Subcutaneous abdominal adipose tissue (tissue), 5 donors: Measurements from ENCODE around the gene PRMT5.
"Not testable (repeated sequence)": the region's sequence is repeated elsewhere in the genome, so short reads cannot be mapped to it uniquely, and the experiment has no call there.

Experiments
- H3K27ac ChIP-seq: one replicate; pipeline ENCODE4 v1.7.0; 2013; ENCODE audit warnings: low read depth, mild to moderate bottlenecking, inconsistent platforms, low read length, moderate library complexity
- H3K27me3 ChIP-seq, 5 donors: one replicate each; pipeline ENCODE4 v1.7.0; 2013; ENCODE audit warnings: low read length in 5 of 5, inconsistent platforms in 1 of 5; ENCODE audit not compliant: control insufficient read depth in 5 of 5, insufficient read depth in 4 of 5
- H3K36me3 ChIP-seq, 5 donors: one replicate each; pipeline ENCODE4 v1.7.0; 2013; ENCODE audit warnings: low read length in 5 of 5; ENCODE audit not compliant: control insufficient read depth in 5 of 5, insufficient read depth in 5 of 5
- H3K4me1 ChIP-seq, 5 donors: one replicate each; pipeline ENCODE4 v1.7.0; 2013; ENCODE audit warnings: low read length in 5 of 5, mild to moderate bottlenecking in 3 of 5, moderate library complexity in 1 of 5; ENCODE audit not compliant: control insufficient read depth in 5 of 5, insufficient read depth in 5 of 5
- H3K4me3 ChIP-seq, 5 donors: one replicate each; pipeline ENCODE4 v1.7.0; 2013; ENCODE audit warnings: low read length in 5 of 5, low read depth in 1 of 5
- H3K9ac ChIP-seq, 5 donors: one replicate each; pipeline ENCODE4 v1.7.0; 2013; ENCODE audit warnings: low read length in 5 of 5, mild to moderate bottlenecking in 4 of 5, moderate library complexity in 3 of 5
- H3K9me3 ChIP-seq, 5 donors: one replicate each; pipeline ENCODE4 v1.7.0; 2013; ENCODE audit warnings: low read length in 5 of 5; ENCODE audit not compliant: control insufficient read depth in 5 of 5
- donor health status: healthy.
- donor health status: healthy.
- donor health status: healthy.
- donor health status: healthy.
- donor health status: healthy.

The PRMT5 gene

GRCh38 chr14:22971152-22971551 lies 42.0 kb upstream of the PRMT5 start:
- no peaks in the 10 kb centered on the region for H3K9me3 ChIP-seq
- peaks cover 0 to 5% (median 0%) of the 10 kb centered on the region in 5 donors for H3K4me1 ChIP-seq
- no peak overlapping the region for H3K4me3 ChIP-seq
- H3K27ac ChIP-seq: no peak overlapping the region
- no peaks in the 10 kb centered on the region for H3K27me3 ChIP-seq
- no peak overlapping the region for H3K9ac ChIP-seq
- peaks cover 0 to 2% (median 0%) of the 10 kb centered on the region in 5 donors for H3K36me3 ChIP-seq

DNA sequence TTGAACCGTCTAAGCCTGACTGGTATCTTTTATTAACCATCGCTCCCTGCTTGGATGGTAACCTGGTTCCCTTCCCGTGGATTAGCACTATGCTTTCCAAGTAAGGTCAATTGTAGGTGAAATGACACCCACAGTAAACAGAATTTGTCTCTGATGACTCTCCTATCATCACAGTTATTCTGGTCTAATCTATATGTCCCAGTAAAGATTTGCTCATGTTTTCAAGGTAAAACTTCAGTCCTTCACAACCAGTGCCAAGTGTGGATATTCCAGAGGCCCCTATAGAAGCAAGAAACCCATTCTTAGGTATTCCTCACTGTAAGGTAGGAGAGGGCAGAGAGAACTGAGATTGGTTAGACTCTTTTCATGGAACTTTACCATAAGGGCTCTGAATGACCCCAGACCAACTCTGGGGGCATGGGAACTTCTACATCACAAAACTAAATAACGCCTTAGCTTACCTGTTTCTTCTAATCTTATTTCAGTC lies 37.6 kb upstream of the PRMT5 start:
- Histone ChIP-seq H3K27ac (no peak overlapping the region), H3K4me1 (no peaks in the 10 kb centered on the region), H3K27me3 (no peaks in the 10 kb centered on the region), H3K4me3 (no peak overlapping the region), H3K9ac (no peak overlapping the region), H3K36me3 (no peaks in the 10 kb centered on the region), H3K9me3 (no peaks in the 10 kb centered on the region)

- H3K4me1 ChIP-seq, H3K27me3 ChIP-seq, H3K9ac ChIP-seq, H3K27ac ChIP-seq, H3K9me3 ChIP-seq, H3K4me3 ChIP-seq, H3K36me3 ChIP-seq: not testable (repeated sequence)
Measured at GRCh38 chr14:22965916-22966782, 37.0 kb upstream of the PRMT5 start.

GRCh38 chr14:22962061-22962676 lies 33.0 kb upstream of the PRMT5 start:
- Histone ChIP-seq H3K4me3 (no peak overlapping the region), H3K36me3 (no peaks in the 10 kb centered on the region), H3K27ac (no peak overlapping the region), H3K4me1 (peaks cover 0 to 4% (median 0%) of the 10 kb centered on the region in 5 donors), H3K27me3 (no peaks in the 10 kb centered on the region), H3K9me3 (no peaks in the 10 kb centered on the region), H3K9ac (no peak overlapping the region)

DNA sequence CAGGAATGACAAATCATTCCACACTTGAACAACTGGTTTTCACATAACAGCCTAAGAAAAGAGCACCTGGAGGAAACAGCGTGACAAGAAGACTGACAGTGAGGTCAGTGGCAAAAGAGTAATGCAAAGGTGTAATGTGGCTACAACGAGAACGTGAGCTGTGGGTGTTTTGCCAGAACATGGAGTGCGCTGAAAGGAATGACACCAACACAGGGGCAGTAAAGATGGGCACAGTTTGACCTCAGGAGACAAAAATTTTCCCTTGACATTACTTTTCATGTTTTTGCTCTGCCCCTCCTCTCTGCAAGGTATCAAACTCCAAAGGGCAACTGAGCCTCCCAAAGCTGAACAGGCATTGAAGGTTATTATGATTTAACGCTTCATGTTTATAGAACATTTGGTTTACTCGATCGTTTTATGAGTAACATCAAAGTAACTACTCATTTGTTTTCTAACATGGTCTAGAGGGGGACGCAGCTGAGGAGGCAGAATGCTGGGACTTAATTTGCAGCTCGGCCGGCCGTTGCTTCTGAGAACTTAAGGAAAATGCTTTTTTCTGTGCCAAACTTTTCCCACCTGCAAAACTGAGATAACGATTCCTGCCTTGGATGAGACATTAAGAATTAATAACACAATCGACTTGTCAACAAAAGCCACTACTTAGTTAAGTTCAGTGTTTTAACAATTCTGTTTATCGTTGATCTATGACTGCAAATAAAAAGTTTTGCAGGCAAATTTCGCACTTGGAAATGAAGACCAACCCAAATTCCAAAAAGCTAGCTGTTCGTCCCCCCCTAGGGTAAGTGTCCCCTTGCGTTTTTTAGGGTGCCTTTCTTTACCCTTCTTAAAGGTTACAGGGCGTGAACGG lies 26.8 kb upstream of the PRMT5 start:
- Histone ChIP-seq H3K27ac (peak overlapping the region; percentile 92), H3K9ac (peak overlapping the region; percentile 70 to 92 (median 85)), H3K4me1 (peaks cover 0 to 18% (median 12%) of the 10 kb centered on the region in 5 donors), H3K4me3 (peak overlapping the region; percentile 69 to 92 (median 82)), H3K9me3 (no peaks in the 10 kb centered on the region), H3K27me3 (no peaks in the 10 kb centered on the region), H3K36me3 (peaks cover 4 to 19% (median 11%) of the 10 kb centered on the region in 5 donors)

DNA sequence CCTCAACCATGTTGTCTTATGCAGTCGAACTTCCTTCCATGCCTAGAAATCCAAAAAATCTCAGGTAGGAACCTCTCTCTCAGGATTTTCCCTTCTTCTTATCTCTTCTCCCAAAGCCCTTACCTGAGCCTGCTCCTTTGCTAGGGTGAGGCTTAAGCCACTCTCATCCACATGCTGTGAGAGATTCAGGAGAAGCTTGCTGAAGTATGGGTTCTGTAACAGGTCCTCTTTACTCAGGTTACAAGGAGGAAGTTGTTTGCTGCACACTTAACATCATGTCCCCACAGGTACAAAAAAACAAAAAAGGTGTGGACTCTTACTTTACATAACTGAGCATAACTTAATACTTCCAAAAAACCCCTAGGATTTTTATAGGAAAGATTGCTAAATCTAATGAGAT lies 23.2 kb upstream of the PRMT5 start:
- H3K27ac ChIP-seq: no peak overlapping the region
- H3K9ac ChIP-seq: no peak overlapping the region
- peaks cover 0 to 17% (median 12%) of the 10 kb centered on the region in 5 donors for H3K4me1 ChIP-seq
- H3K4me3 ChIP-seq: no peak overlapping the region
- peaks cover 15 to 36% (median 27%) of the 10 kb centered on the region in 5 donors for H3K36me3 ChIP-seq
- no peaks in the 10 kb centered on the region for H3K9me3 ChIP-seq
- no peaks in the 10 kb centered on the region for H3K27me3 ChIP-seq

DNA sequence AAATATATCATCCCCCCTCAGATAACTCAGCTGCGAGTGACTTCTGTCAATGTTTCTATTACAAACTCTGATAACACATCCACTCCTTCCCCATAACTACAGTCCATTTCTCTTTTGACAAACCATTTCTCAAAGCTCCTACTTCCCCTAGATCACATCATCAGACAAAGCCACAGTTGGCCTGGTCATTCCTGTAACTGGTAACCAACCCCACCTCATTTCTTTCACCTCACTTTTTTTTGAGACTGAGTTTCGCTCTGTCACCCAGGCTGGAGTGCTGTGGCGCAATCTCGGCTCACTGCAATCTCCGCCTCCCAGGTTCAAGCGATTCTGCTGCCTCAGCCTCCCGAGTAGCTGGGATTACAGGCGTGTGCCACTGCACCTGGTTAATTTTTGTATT lies 22.6 kb upstream of the PRMT5 start:
- H3K9me3 ChIP-seq, H3K9ac ChIP-seq, H3K27ac ChIP-seq, H3K27me3 ChIP-seq, H3K4me3 ChIP-seq: not testable (repeated sequence)
- peaks cover 0 to 13% (median 10%) of the 10 kb centered on the region in 5 donors for H3K4me1 ChIP-seq
- H3K36me3 ChIP-seq: peaks cover 15 to 42% (median 33%) of the 10 kb centered on the region in 5 donors

DNA sequence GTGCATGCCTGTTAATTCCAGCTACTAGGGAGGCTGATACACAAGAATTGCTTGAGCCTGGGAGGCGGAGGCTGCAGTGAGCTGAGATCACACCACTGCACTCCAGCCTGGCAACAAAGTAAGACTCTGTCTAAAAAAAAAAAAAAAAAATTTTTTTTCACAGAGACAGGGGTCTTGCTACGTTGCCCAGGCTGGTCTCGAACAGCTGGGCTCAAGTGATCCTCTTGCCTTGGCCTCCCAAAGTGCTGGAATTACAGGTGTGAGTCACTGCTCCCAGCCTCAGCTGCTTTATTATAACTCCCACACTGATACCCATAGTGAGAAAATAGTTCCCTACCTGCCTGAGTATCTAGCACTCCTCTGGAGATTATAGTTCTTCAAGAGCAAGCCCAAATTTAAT lies 16.5 kb upstream of the PRMT5 start:
- Histone ChIP-seq H3K4me1 (no peaks in the 10 kb centered on the region), H3K27me3 (no peaks in the 10 kb centered on the region), H3K9ac (no peak overlapping the region), H3K36me3 (peaks cover 12 to 49% (median 29%) of the 10 kb centered on the region in 5 donors), H3K27ac (no peak overlapping the region), H3K4me3 (no peak overlapping the region), H3K9me3 (no peaks in the 10 kb centered on the region)

DNA sequence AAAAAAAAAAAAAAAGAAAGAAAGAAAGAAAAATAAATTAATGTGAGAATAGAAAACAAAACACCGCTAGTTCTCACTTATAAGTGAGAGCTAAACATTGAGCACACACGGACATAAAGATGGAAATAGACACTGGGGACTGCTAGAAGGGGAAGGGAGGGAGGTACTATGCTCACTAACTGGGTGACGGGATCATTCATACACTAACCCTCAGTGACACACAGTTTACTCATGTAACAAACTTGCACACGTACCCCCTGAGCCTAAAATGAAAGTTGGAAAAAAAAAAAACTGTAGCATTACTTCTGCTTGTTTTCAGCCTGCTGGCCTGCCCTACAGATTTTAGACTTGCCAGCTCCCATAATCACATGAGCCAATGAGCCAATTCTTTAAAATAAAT lies 10.5 kb upstream of the PRMT5 start:
- Histone ChIP-seq H3K9ac (no peak overlapping the region), H3K27me3 (no peaks in the 10 kb centered on the region), H3K36me3 (peaks cover 0 to 5% (median 0%) of the 10 kb centered on the region in 5 donors), H3K27ac (no peak overlapping the region), H3K9me3 (no peaks in the 10 kb centered on the region), H3K4me1 (no peaks in the 10 kb centered on the region), H3K4me3 (no peak overlapping the region)
